Gastroesophageal sphincter (tissue), 4 donors: Measurements from ENCODE around the gene POLN. TPM values are rescaled to one million over a fixed set of nuclear protein-coding genes. Genes with fewer than 3 reads are reported as not detected.

Experiments used
- ATAC-seq: fragments of 150-250 bp; one replicate; pipeline ENCODE4 v1.9.1; 2016; ENCODE audit warnings: mild to moderate bottlenecking, moderate library complexity
- H3K27ac ChIP-seq, 4 donors: fragments of 200-600 bp; sonication (generic) in 3 of 4; 1 replicate in 3 of 4; 2 replicates in 1 of 4; pipeline ENCODE4 v1.5.1; 2016 to 2019
- H3K27me3 ChIP-seq: fragments of 200-600 bp; sonication (generic); one replicate; pipeline ENCODE4 v1.5.1; 2019
- H3K36me3 ChIP-seq, 2 donors: fragments of 200-600 bp; sonication (generic); one replicate each; pipeline ENCODE4 v1.5.1; 2019; ENCODE audit warnings: control low read depth in 1 of 2
- H3K4me1 ChIP-seq, 3 donors: fragments of 200-600 bp; sonication (generic); 1 replicate in 2 of 3; 2 replicates in 1 of 3; pipeline ENCODE4 v1.5.1; 2016 to 2019; ENCODE audit warnings: control low read depth in 2 of 3
- H3K4me3 ChIP-seq, 2 donors: fragments of 200-600 bp; sonication (generic); one replicate each; pipeline ENCODE4 v1.5.1; 2019; ENCODE audit warnings: mild to moderate bottlenecking in 1 of 2, moderate library complexity in 1 of 2
- H3K9me3 ChIP-seq, 3 donors: fragments of 200-600 bp; sonication (generic); one replicate each; pipeline ENCODE4 v1.5.1; 2017 to 2019; ENCODE audit warnings: control low read depth in 2 of 3
- CTCF ChIP-seq, 4 experiments: fragments of 200-600 bp in 2 of 4; fragments of 450-650 bp in 2 of 4; sonication (generic) in 1 of 4; IDR thresholded peaks; one replicate each; pipeline ENCODE4 v1.5.1; 2017 to 2019; ENCODE audit warnings: antibody characterized with exemption in 4 of 4, mild to moderate bottlenecking in 2 of 4, moderate library complexity in 2 of 4
- EP300 ChIP-seq: sonication (generic); formaldehyde crosslinking; IDR thresholded peaks from one replicate; pipeline ENCODE4 v1.6.1; 2017; ENCODE audit warnings: antibody characterized with exemption, mild to moderate bottlenecking
- POLR2A ChIP-seq, 2 donors: fragments of 450-650 bp; IDR thresholded peaks; one replicate each; pipeline ENCODE4 v1.6.1; 2017; ENCODE audit warnings: antibody characterized with exemption in 2 of 2, mild to moderate bottlenecking in 2 of 2, moderate library complexity in 1 of 2
- POLR2AphosphoS5 ChIP-seq: sonication (generic); formaldehyde crosslinking; IDR thresholded peaks from one replicate; pipeline ENCODE4 v1.6.1; 2017; ENCODE audit warnings: antibody characterized with exemption
- WGBS, 2 donors: methylation state at CpG; one replicate each; pipeline ENCODE4 v1.1.5; 2018; ENCODE audit warnings: low coverage in 1 of 2; 5-methylcytosine and 5-hydroxymethylcytosine counted together
- total RNA-seq, 4 donors: library from RNA; depleted of rRNA; stranded (reverse); fragments of >200 nt; gene quantifications; one replicate each; pipeline ENCODE4 v1.1.0, GENCODE V29; 2016

The POLN gene
- total RNA-seq, 4 donors from 2014 or later, result 1.5 to 4.6 (median 2.6) TPM

GRCh38 chr4:2285613-2286381, 43.9 kb upstream of the POLN start:
- H3K9me3 ChIP-seq, result no peaks in the 10 kb centered on the region
- no CpG with 5 or more reads among the region's 27 CpGs for WGBS, 2 donors
- H3K4me3 ChIP-seq, result no peak overlapping the region
- H3K36me3 ChIP-seq, result no peaks in the 10 kb centered on the region
- H3K4me1 ChIP-seq, result no peaks in the 10 kb centered on the region
- ATAC-seq, result no peak
- H3K27ac ChIP-seq, result no peak overlapping the region
- TF ChIP-seq POLR2AphosphoS5 (no peak), EP300 (no peak), POLR2A (IDR thresholded peaks at IDR 0.05) (no peak), CTCF (IDR thresholded peaks at IDR 0.05) (no peak)
- H3K27me3 ChIP-seq, result no peaks in the 10 kb centered on the region

- TF ChIP-seq EP300 (no peak), CTCF (IDR thresholded peaks at IDR 0.05) (no peak), POLR2AphosphoS5 (no peak), POLR2A (IDR thresholded peaks at IDR 0.05) (no peak)
- 92 to 96% methylated on average over 4 to 11 of the region's 15 CpGs for WGBS, 2 donors
Measured at GRCh38 chr4:2284934-2285612, 43.2 kb upstream of the POLN start.

GRCh38 chr4:2284161-2284933, 42.4 kb upstream of the POLN start:
- 100% methylated on average over 2 of the region's 23 CpGs; no CpG with 5 or more reads in 1 of the 2 donors for WGBS, 2 donors
- Histone ChIP-seq H3K36me3 (no peaks in the 10 kb centered on the region), H3K4me1 (no peaks in the 10 kb centered on the region), H3K4me3 (no peak overlapping the region), H3K27me3 (no peaks in the 10 kb centered on the region), H3K27ac (no peak overlapping the region), H3K9me3 (no peaks in the 10 kb centered on the region)
- TF ChIP-seq EP300 (no peak), POLR2A (IDR thresholded peaks at IDR 0.05) (no peak), CTCF (IDR thresholded peaks at IDR 0.05) (no peak), POLR2AphosphoS5 (no peak)
- no peak for ATAC-seq

More at GRCh38 chr4:2284934-2285612, 43.2 kb upstream of the POLN start:
- no peaks in the 10 kb centered on the region for H3K9me3 ChIP-seq
- H3K27me3 ChIP-seq, result no peaks in the 10 kb centered on the region
- ATAC-seq, result no peak
- no peak overlapping the region for H3K4me3 ChIP-seq
- H3K4me1 ChIP-seq, result no peaks in the 10 kb centered on the region
- no peaks in the 10 kb centered on the region for H3K36me3 ChIP-seq
- H3K27ac ChIP-seq, result no peak overlapping the region

GRCh38 chr4:2283199-2283711, 41.3 kb upstream of the POLN start:
- no peak for ATAC-seq
- WGBS, 2 donors, result 90 to 95% methylated on average over 2 of the region's 3 CpGs
- no peaks in the 10 kb centered on the region for H3K9me3 ChIP-seq

More at GRCh38 chr4:2283199-2283711, 41.3 kb upstream of the POLN start:
- H3K27me3 ChIP-seq, result no peaks in the 10 kb centered on the region
- no peak overlapping the region for H3K27ac ChIP-seq
- no peaks in the 10 kb centered on the region for H3K36me3 ChIP-seq
- H3K4me3 ChIP-seq, result no peak overlapping the region
- no peak for TF ChIP-seq POLR2AphosphoS5
- TF ChIP-seq POLR2A (IDR thresholded peaks at IDR 0.05), result no peak
- no peaks in the 10 kb centered on the region for H3K4me1 ChIP-seq
